K562 (cell line): ENCODE measurements around the gene CYLD. TPM values are rescaled to one million over a fixed set of nuclear protein-coding genes. Genes with fewer than 3 reads are reported as not detected.

ENCODE experiments used
- BCL6 ChIP-seq: fragments of 250-450 bp; sonication (Bioruptor Pico); IDR thresholded peaks from 2 replicates; pipeline ENCODE4 v1.4.0; 2020
- BHLHE40 ChIP-seq: IDR thresholded peaks from 2 replicates; pipeline ENCODE4 v1.6.1; 2011; ENCODE audit warnings: low read length, improper control_type of control experiment
- CCNT2 ChIP-seq: IDR thresholded peaks from 2 replicates; pipeline ENCODE4 v1.6.1; 2011; ENCODE audit warnings: borderline replicate concordance, low read depth, mild to moderate bottlenecking, moderate library complexity, mixed read lengths, low read length; ENCODE audit not compliant: insufficient read length; ENCODE audit errors: extremely low read depth
- ESRRA ChIP-seq: fragments of 450-650 bp; IDR thresholded peaks from 2 replicates; pipeline ENCODE4 v1.6.1; 2014; ENCODE audit warnings: low read depth, mild to moderate bottlenecking, moderate library complexity, borderline replicate concordance
- FOXP4 ChIP-seq: sonication (generic); formaldehyde crosslinking; IDR thresholded peaks from 2 replicates; pipeline ENCODE4 v1.8.0; 2022; ENCODE audit warnings: mild to moderate bottlenecking, missing genetic modification reagents, borderline replicate concordance
- HCFC1 ChIP-seq: IDR thresholded peaks from 2 replicates; pipeline ENCODE4 v1.6.1; 2012; ENCODE audit warnings: low read depth, low read length, improper control_type of control experiment
- ILF3 ChIP-seq: fragments of 450-650 bp; IDR thresholded peaks from 2 replicates; pipeline ENCODE4 v1.6.1; 2018; ENCODE audit warnings: antibody characterized with exemption, mild to moderate bottlenecking, moderate library complexity, borderline replicate concordance
- MYC ChIP-seq, 2 experiments: fragments of 250-450 bp in 1 of 2; sonication (Bioruptor Pico) in 1 of 2; IDR thresholded peaks; 2 replicates each; pipeline versions ENCODE4 v1.5.1 to v1.6.1; 2012 to 2021; ENCODE audit warnings: low read depth in 2 of 2, borderline replicate concordance in 1 of 2, improper control_type of control experiment in 1 of 2, low read length in 1 of 2, mild to moderate bottlenecking in 1 of 2, moderate library complexity in 1 of 2
- NFXL1 ChIP-seq: fragments of 450-650 bp; formaldehyde crosslinking; IDR thresholded peaks from 2 replicates; pipeline ENCODE4 v1.4.0; 2021; ENCODE audit warnings: mild to moderate bottlenecking
- ZFPM2 ChIP-seq: fragments of 250-450 bp; sonication (Bioruptor Pico); IDR thresholded peaks from 2 replicates; pipeline ENCODE4 v1.5.1; 2022; ENCODE audit warnings: mild to moderate bottlenecking
- ZFX ChIP-seq: sonication (generic); formaldehyde crosslinking; IDR thresholded peaks from 2 replicates; pipeline ENCODE4 v1.8.0; 2022; ENCODE audit warnings: mild to moderate bottlenecking, missing genetic modification reagents, moderate library complexity
- ZNF407 ChIP-seq: fragments of 450-650 bp; IDR thresholded peaks from 2 replicates; pipeline ENCODE4 v1.6.1; 2016; ENCODE audit warnings: low read depth
- ZNF512 ChIP-seq: IDR thresholded peaks from 2 replicates; pipeline ENCODE4 v1.6.1; 2016; ENCODE audit warnings: missing genetic modification characterization, missing compliant biosample characterization
- ZNF707 ChIP-seq: fragments of 250-450 bp; sonication (Bioruptor Pico); conservative IDR thresholded peaks from 2 replicates; pipeline ENCODE4 v1.8.0; 2022; ENCODE audit warnings: inconsistent platforms, mild to moderate bottlenecking, moderate library complexity
- polyA plus RNA-seq, 8 experiments: library from polyadenylated mRNA; depleted of rRNA in 4 of 8; stranded (reverse) in 5 of 8; unstranded in 3 of 8; fragments of >200 nt; fragmentation: Nextera tagmentation in 2 of 8; fragmentation: Illumina TruSeq in 1 of 8; extraction: Ambion mirVana in 2 of 8; extraction: Trizol in 1 of 8; gene quantifications; 2 replicates each; pipeline versions ENCODE4 v1.2.1 to v1.2.3, GENCODE V29; 2011 to 2014; ENCODE audit warnings: inconsistent platforms in 1 of 8, missing spikeins in 1 of 8
- total RNA-seq, 7 experiments: library from RNA; depleted of rRNA in 6 of 7; stranded (reverse); fragments of >200 nt in 6 of 7; fragmentation: Illumina TruSeq in 2 of 7; extraction: Trizol in 2 of 7; gene quantifications; 2 replicates each; pipeline versions ENCODE4 v1.2.1 to v1.2.3, GENCODE V29; 2011 to 2021; ENCODE audit warnings: low replicate concordance in 1 of 7

The CYLD gene
- total and polyA plus RNA-seq, 9 of the 15 experiments (the other 6 are each of a cell fraction or from before 2014, with no cell fraction given) = 3.4 to 7.4 (median 5.3) TPM

GRCh38 chr16:50841081-50841886, 99.4 kb downstream of the CYLD start (continued):
- TF ChIP-seq ZNF407 (no peak), MYC (IDR thresholded peaks at IDR 0.05; ENCODE audit: low read depth, low read length) (peak; percentile 76), MYC (CRISPR knock-in tag; IDR thresholded peaks at IDR 0.05; ENCODE audit: borderline replicate concordance, low read depth) (no peak), BCL6 (CRISPR knock-in tag) (no peak), ESRRA (peak; percentile 96), ZNF512 (tag) (no peak), FOXP4 (CRISPR knock-in tag) (no peak), CCNT2 (peak; percentile 98), NFXL1 (no peak), ZFX (CRISPR knock-in tag) (no peak), ZFPM2 (CRISPR knock-in tag) (no peak), BHLHE40 (peak; percentile 93), HCFC1 (no peak), ZNF707 (CRISPR knock-in tag) (no peak), ILF3 (no peak)
